Activated CD4-positive, alpha-beta memory T cell treated with anti-CD3 and anti-CD28 coated beads for 36 hours (primary cell): ENCODE data around the gene KLRF1. TPM values are rescaled to one million over a fixed set of nuclear protein-coding genes. Genes with fewer than 3 reads are reported as not detected.

Experiments used
- CTCF ChIA-PET: fragments of 350-600 bp; sonication (Branson Sonifier 250); formaldehyde crosslinking; loops from one replicate; lab custom pipeline; 2021; ENCODE audit warnings: antibody characterized with exemption, inconsistent platforms; lab: Charles Lee
- POLR2A ChIA-PET: fragments of 350-600 bp; sonication (Branson Sonifier 250); formaldehyde crosslinking; loops from one replicate; lab custom pipeline; 2021; ENCODE audit warnings: antibody characterized with exemption; lab: Charles Lee
- DNase-seq: peaks from one replicate; pipeline ENCODE4 v3.0.0-alpha.2; 2020
- H3K27ac Mint-ChIP-seq: one replicate; pipeline ENCODE4 v1.8.0; 2021; ENCODE audit warnings: mixed read lengths
- H3K27me3 Mint-ChIP-seq: one replicate; pipeline ENCODE4 v1.8.0; 2021; ENCODE audit warnings: mixed read lengths
- H3K36me3 Mint-ChIP-seq: one replicate; pipeline ENCODE4 v1.8.0; 2021; ENCODE audit warnings: mixed read lengths
- H3K4me1 Mint-ChIP-seq: one replicate; pipeline ENCODE4 v1.8.0; 2021; ENCODE audit warnings: low read depth, mixed read lengths
- H3K4me3 Mint-ChIP-seq: one replicate; pipeline ENCODE4 v1.8.0; 2021; ENCODE audit warnings: mild to moderate bottlenecking, mixed read lengths
- H3K9me3 Mint-ChIP-seq: one replicate; pipeline ENCODE4 v1.8.0; 2021; ENCODE audit warnings: mixed read lengths
- intact Hi-C: fragments of 100-400 bp; cut with micrococcal nuclease; formaldehyde crosslinking; loops from one replicate; pipeline ENCODE4 v1.15.1; 2023
- total RNA-seq, 2 experiments: library from RNA; stranded (reverse); gene quantifications; one replicate each; pipeline ENCODE4 v1.2.3, GENCODE V29; 2021

KLRF1 gene
- total RNA-seq, 2 experiments from 2014 or later, result not detected

DNA sequence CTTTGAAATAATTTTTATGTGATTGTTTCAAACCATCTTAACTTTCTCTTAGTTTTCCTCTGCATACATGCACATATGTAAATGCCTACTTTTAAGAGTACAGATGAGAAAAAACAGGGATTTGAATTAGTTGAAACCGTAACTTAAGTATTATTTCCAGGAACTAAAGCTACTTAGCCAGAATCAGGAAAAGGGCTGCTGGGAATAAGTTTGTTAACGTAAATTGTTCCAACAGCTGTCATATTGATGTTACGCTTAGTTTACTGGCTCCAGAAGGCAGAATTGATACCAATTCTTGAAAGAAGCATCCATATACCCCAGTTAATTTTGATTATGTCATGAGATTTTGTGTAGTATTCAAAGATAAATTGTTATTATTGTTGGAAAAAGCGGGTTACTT is 17.9 kb upstream of the KLRF1 start:
- Mint-ChIP-seq H3K9me3 (no peaks in the 10 kb centered on the region), H3K36me3 (no peaks in the 10 kb centered on the region), H3K4me3 (no peak overlapping the region), H3K27me3 (peaks cover 17% of the 10 kb centered on the region), H3K27ac (no peak overlapping the region), H3K4me1 (peaks cover 12% of the 10 kb centered on the region)
- ChIA-PET POLR2A (no interaction called here), CTCF (interaction anchor here (0.8 to 14.0 kb wide), 4 partner anchors 12 to 200 kb away, joined by 3 to 139 read pairs (median 4); partner anchors contain the start of gene CLEC12B)
- DNase-seq, result no peak
- intact Hi-C loops, result no loop called here

DNA sequence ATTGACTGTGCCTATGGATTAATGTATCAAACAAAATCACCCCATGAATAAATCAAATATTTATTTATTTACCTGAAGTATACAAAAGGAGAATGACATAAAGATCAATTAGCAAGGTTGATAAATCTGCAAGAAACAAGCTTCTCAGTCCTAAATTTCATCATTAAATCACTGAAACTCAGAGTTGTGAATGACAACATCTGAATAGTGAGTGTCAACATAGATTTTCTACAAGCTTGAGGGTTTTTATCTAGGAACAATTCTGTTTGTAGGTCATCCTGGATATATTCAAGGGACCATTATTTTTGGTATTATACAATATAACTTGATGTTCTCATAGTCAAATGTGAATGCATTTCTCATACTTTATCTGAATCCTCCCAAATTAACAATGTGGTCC is 17.4 kb upstream of the KLRF1 start:
- Mint-ChIP-seq H3K4me1 (peaks cover 12% of the 10 kb centered on the region), H3K27me3 (peaks cover 17% of the 10 kb centered on the region), H3K9me3 (no peaks in the 10 kb centered on the region), H3K4me3 (no peak overlapping the region), H3K27ac (no peak overlapping the region), H3K36me3 (no peaks in the 10 kb centered on the region)
- intact Hi-C loops, result loop anchor here (10.0 kb wide), 1 partner anchor 195 kb away; no protein-coding TSS in a partner anchor
- ChIA-PET CTCF (interaction anchor here (0.6 to 14.0 kb wide), 5 partner anchors 12 to 200 kb away, joined by 3 to 139 read pairs (median 3); partner anchors contain the start of gene CLEC12B), POLR2A (no interaction called here)
- DNase-seq, result no peak

DNA sequence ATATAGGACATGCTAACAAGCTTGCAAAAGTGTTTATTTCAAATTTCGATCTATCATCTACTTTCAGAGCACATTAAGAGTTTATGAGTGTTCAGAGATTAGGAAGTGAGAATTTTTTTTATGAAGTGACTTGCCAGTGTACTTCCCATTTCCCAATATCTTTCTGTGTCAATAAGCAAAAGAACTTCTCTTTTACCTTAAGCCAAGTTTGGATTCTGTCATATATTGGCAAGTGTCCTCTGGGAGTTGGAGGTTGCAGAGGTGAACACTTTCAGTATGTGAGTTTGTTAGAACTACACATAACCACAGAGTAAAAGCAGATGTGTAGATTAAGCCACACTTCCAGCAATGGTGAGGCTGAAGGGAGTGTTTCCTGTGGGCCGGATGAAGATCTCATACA is 16.6 kb upstream of the KLRF1 start:
- no peak overlapping the region for H3K4me3 Mint-ChIP-seq
- H3K4me1 Mint-ChIP-seq, result peaks cover 12% of the 10 kb centered on the region
- ChIA-PET POLR2A (interaction anchor here (1.1 kb wide), 1 partner anchor 97 kb away, joined by 4 read pairs; no protein-coding TSS in a partner anchor), CTCF (interaction anchor here (0.6 to 14.0 kb wide), 3 partner anchors 26 to 129 kb away, joined by 3 to 139 read pairs (median 5); no protein-coding TSS in a partner anchor)
- peaks cover 17% of the 10 kb centered on the region for H3K27me3 Mint-ChIP-seq
- no peak overlapping the region for H3K27ac Mint-ChIP-seq
- H3K36me3 Mint-ChIP-seq, result no peaks in the 10 kb centered on the region
- DNase-seq, result no peak
- H3K9me3 Mint-ChIP-seq, result no peaks in the 10 kb centered on the region
- intact Hi-C loops, result loop anchor here (10.0 kb wide), 1 partner anchor 194 kb away; no protein-coding TSS in a partner anchor

- Mint-ChIP-seq H3K36me3 (no peaks in the 10 kb centered on the region), H3K9me3 (no peaks in the 10 kb centered on the region), H3K4me3 (no peak overlapping the region), H3K4me1 (peaks cover 12% of the 10 kb centered on the region), H3K27ac (no peak overlapping the region), H3K27me3 (peaks cover 17% of the 10 kb centered on the region)
- POLR2A ChIA-PET, result interaction anchor here (1.1 kb wide), 1 partner anchor 96 kb away, joined by 4 read pairs; no protein-coding TSS in a partner anchor
- CTCF ChIA-PET, result interaction anchor here (1.0 to 14.0 kb wide), 2 partner anchors 25 to 63 kb away, joined by 5 to 139 read pairs; no protein-coding TSS in a partner anchor
- intact Hi-C loops, result loop anchor here (10.0 kb wide), 1 partner anchor 193 kb away; no protein-coding TSS in a partner anchor
- no peak for DNase-seq
Measured at GRCh38 chr12:9811621-9812020, 15.7 kb upstream of the KLRF1 start.

GRCh38 chr12:9813821-9814798 is 13.2 kb upstream of the KLRF1 start:
- Mint-ChIP-seq H3K4me1 (peaks cover 12% of the 10 kb centered on the region), H3K27ac (no peak overlapping the region), H3K36me3 (no peaks in the 10 kb centered on the region), H3K4me3 (peak overlapping the region; percentile 72), H3K9me3 (no peaks in the 10 kb centered on the region), H3K27me3 (peaks cover 19% of the 10 kb centered on the region)
- DNase-seq, result peak; percentile 91
- POLR2A ChIA-PET, result interaction anchor here (0.6 to 0.7 kb wide), 4 partner anchors 41 to 727 kb away, joined by 3 read pairs; no protein-coding TSS in a partner anchor
- CTCF ChIA-PET, result interaction anchor here (0.6 to 14.0 kb wide), 38 partner anchors 9 to 376 kb away, joined by 3 to 139 read pairs (median 4); partner anchors contain the start of genes CLEC12B, CLEC2B and CLEC7A
- intact Hi-C loops, result loop anchor here (1.0 to 10.0 kb wide), 5 partner anchors 51 to 377 kb away; no protein-coding TSS in a partner anchor

- no peak overlapping the region for H3K27ac Mint-ChIP-seq
Measured at GRCh38 chr12:9820281-9820930, 6.9 kb upstream of the KLRF1 start.

GRCh38 chr12:9829483-9829882 is 2.2 kb downstream of the KLRF1 start:
- H3K36me3 Mint-ChIP-seq, result no peaks in the 10 kb centered on the region
- POLR2A ChIA-PET, result interaction anchor here (0.6 kb wide), 1 partner anchor 104 kb away, joined by 4 read pairs; no protein-coding TSS in a partner anchor
- no peaks in the 10 kb centered on the region for H3K4me1 Mint-ChIP-seq
- no peaks in the 10 kb centered on the region for H3K9me3 Mint-ChIP-seq
- no peak for DNase-seq
- intact Hi-C loops, result no loop called here
- no peak overlapping the region for H3K27ac Mint-ChIP-seq
- H3K4me3 Mint-ChIP-seq, result no peak overlapping the region
- CTCF ChIA-PET, result interaction anchor here (0.8 to 2.2 kb wide), 4 partner anchors 14 to 97 kb away, joined by 3 to 10 read pairs (median 4); no protein-coding TSS in a partner anchor
- no peaks in the 10 kb centered on the region for H3K27me3 Mint-ChIP-seq

More at GRCh38 chr12:9820281-9820930, 6.9 kb upstream of the KLRF1 start:
- no peak overlapping the region for H3K4me3 Mint-ChIP-seq
- no peaks in the 10 kb centered on the region for H3K36me3 Mint-ChIP-seq
- no peak for DNase-seq
- H3K9me3 Mint-ChIP-seq, result no peaks in the 10 kb centered on the region
- ChIA-PET CTCF (no interaction called here), POLR2A (no interaction called here)
- H3K4me1 Mint-ChIP-seq, result no peaks in the 10 kb centered on the region
- intact Hi-C loops, result no loop called here
- peaks cover 24% of the 10 kb centered on the region for H3K27me3 Mint-ChIP-seq

DNA sequence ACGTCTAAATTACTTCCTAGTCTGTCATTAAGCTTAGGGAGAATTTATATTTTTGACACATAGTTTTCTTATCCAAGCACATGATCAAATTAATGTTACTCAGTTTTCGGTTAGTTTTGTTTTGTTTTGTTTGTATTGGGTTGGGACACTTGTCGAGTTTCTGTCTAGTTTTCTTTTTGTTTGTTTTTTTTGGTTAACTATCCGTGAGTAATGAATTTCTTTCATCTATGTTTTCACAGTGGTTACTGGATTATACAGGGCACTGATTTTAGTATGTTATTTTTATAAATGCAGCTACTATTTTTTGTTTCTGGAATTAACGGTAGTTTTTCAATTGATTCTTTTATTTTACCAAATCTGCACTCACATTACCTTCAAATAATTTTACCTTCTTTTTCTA is 2.7 kb downstream of the KLRF1 start:
- no peaks in the 10 kb centered on the region for H3K36me3 Mint-ChIP-seq
- H3K4me1 Mint-ChIP-seq, result no peaks in the 10 kb centered on the region
- no peaks in the 10 kb centered on the region for H3K9me3 Mint-ChIP-seq
- DNase-seq, result no peak
- no peaks in the 10 kb centered on the region for H3K27me3 Mint-ChIP-seq
- ChIA-PET POLR2A (no interaction called here), CTCF (interaction anchor here (0.8 to 2.2 kb wide), 4 partner anchors 15 to 97 kb away, joined by 3 to 10 read pairs (median 4); no protein-coding TSS in a partner anchor)
- intact Hi-C loops, result no loop called here
- no peak overlapping the region for H3K4me3 Mint-ChIP-seq
- H3K27ac Mint-ChIP-seq, result no peak overlapping the region

GRCh38 chr12:9831720-9832119 is 4.4 kb downstream of the KLRF1 start:
- ChIA-PET POLR2A (no interaction called here), CTCF (no interaction called here)
- intact Hi-C loops, result no loop called here
- no peak overlapping the region for H3K27ac Mint-ChIP-seq
- no peaks in the 10 kb centered on the region for H3K36me3 Mint-ChIP-seq
- no peak overlapping the region for H3K4me3 Mint-ChIP-seq
- H3K4me1 Mint-ChIP-seq, result no peaks in the 10 kb centered on the region
- no peaks in the 10 kb centered on the region for H3K9me3 Mint-ChIP-seq
- H3K27me3 Mint-ChIP-seq, result no peaks in the 10 kb centered on the region
- DNase-seq, result no peak

DNA sequence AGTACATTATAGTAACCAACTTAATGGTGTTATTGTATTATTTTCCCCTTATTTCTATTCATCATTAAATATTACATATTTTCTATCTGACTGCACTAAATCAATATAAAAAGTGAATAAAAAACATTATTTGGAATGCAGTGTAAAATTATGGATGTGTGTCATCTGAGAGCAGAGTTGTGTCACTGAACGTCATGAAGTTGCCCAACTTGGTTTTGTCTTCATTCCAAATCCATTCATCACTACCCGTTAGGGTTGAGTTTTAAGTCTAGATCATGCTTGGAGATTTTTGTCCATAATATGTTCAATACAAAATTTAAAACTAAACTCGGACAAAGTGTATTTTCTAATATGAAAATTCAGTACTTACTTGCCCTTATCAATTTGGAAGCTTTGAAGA is 16.1 kb downstream of the KLRF1 start:
- CTCF ChIA-PET, result no interaction called here
- Mint-ChIP-seq H3K4me1 (no peaks in the 10 kb centered on the region), H3K27ac (no peak overlapping the region), H3K9me3 (peaks cover 32% of the 10 kb centered on the region), H3K36me3 (peaks cover 6% of the 10 kb centered on the region), H3K27me3 (no peaks in the 10 kb centered on the region), H3K4me3 (no peak overlapping the region)
- intact Hi-C loops, result no loop called here
- POLR2A ChIA-PET, result no interaction called here
- DNase-seq, result no peak

- POLR2A ChIA-PET, result no interaction called here
- no peak for DNase-seq
- Mint-ChIP-seq H3K27ac (no peak overlapping the region), H3K4me3 (no peak overlapping the region), H3K36me3 (peaks cover 32% of the 10 kb centered on the region), H3K27me3 (no peaks in the 10 kb centered on the region), H3K4me1 (peaks cover 2% of the 10 kb centered on the region), H3K9me3 (peaks cover 40% of the 10 kb centered on the region)
- intact Hi-C loops, result no loop called here
- CTCF ChIA-PET, result no interaction called here
Measured at GRCh38 chr12:9848899-9849298, 21.6 kb downstream of the KLRF1 start.
